GM23338 (cell line): ENCODE data around the gene VSIR. TPM values are rescaled to one million over a fixed set of nuclear protein-coding genes. Genes with fewer than 3 reads are reported as not detected.

Experiments
- ATAC-seq: fragments of 200-7000 bp; cut with Tn5 transposase; 3 replicates; pipeline ENCODE4 v1.9.1; 2020
- DNase-seq: peaks from one replicate; pipeline ENCODE4 v3.0.0-alpha.2; 2015; ENCODE audit warnings: low spot score
- H2AFZ ChIP-seq: fragments of 200-600 bp; sonication (generic); 2 replicates; pipeline ENCODE4 v1.8.0; 2016; ENCODE audit warnings: antibody characterized with exemption, mild to moderate bottlenecking, moderate library complexity
- H3F3A ChIP-seq: fragments of 200-600 bp; sonication (generic); replicated peaks from 2 replicates; pipeline ENCODE4 v1.8.0; 2017; ENCODE audit warnings: antibody characterized with exemption, mixed run types, low read depth
- H3K27ac ChIP-seq: fragments of 200-600 bp; sonication (generic); 2 replicates; pipeline ENCODE4 v1.6.1; 2016; ENCODE audit warnings: low read depth
- H3K27me3 ChIP-seq: fragments of 200-600 bp; sonication (generic); 2 replicates; pipeline ENCODE4 v1.8.0; 2016; ENCODE audit warnings: mild to moderate bottlenecking, mixed run types, moderate library complexity; ENCODE audit not compliant: insufficient read depth
- H3K36me3 ChIP-seq: fragments of 200-600 bp; sonication (generic); 2 replicates; pipeline ENCODE4 v1.8.0; 2016; ENCODE audit warnings: mild to moderate bottlenecking; ENCODE audit not compliant: insufficient read depth
- H3K4me1 ChIP-seq: fragments of 200-600 bp; sonication (generic); 2 replicates; pipeline ENCODE4 v1.8.0; 2016; ENCODE audit warnings: mild to moderate bottlenecking, moderate library complexity; ENCODE audit not compliant: insufficient read depth
- H3K4me2 ChIP-seq: fragments of 200-600 bp; sonication (generic); 2 replicates; pipeline ENCODE4 v1.7.1; 2017; ENCODE audit warnings: mixed run types
- H3K4me3 ChIP-seq: fragments of 200-600 bp; sonication (generic); 2 replicates; pipeline ENCODE4 v1.6.1; 2016; ENCODE audit warnings: mixed run types
- H3K79me2 ChIP-seq: fragments of 200-600 bp; sonication (generic); replicated peaks from 2 replicates; pipeline ENCODE4 v1.8.0; 2017; ENCODE audit warnings: mild to moderate bottlenecking; ENCODE audit not compliant: insufficient read depth
- H3K9me2 ChIP-seq: fragments of 200-600 bp; sonication (generic); 2 replicates; pipeline ENCODE4 v1.8.0; 2017; ENCODE audit not compliant: insufficient read depth
- H4K20me1 ChIP-seq: fragments of 200-600 bp; sonication (generic); replicated peaks from 2 replicates; pipeline ENCODE4 v1.8.0; 2017; ENCODE audit warnings: mild to moderate bottlenecking; ENCODE audit not compliant: insufficient read depth
- H3K27ac Mint-ChIP-seq: 2 replicates; pipeline ENCODE4 v1.8.0; 2020; ENCODE audit warnings: inconsistent platforms, mild to moderate bottlenecking, moderate library complexity, mixed read lengths
- H3K27me3 Mint-ChIP-seq: 3 replicates; pipeline ENCODE4 v1.8.0; 2022; ENCODE audit warnings: low read depth, mild to moderate bottlenecking, moderate library complexity, mixed read lengths, inconsistent platforms; ENCODE audit not compliant: insufficient read depth, poor library complexity
- H3K36me3 Mint-ChIP-seq: 3 replicates; pipeline ENCODE4 v1.8.0; 2021; ENCODE audit warnings: low read depth, mild to moderate bottlenecking, inconsistent platforms, moderate library complexity, mixed read lengths
- H3K4me1 Mint-ChIP-seq: 3 replicates; pipeline ENCODE4 v1.8.0; 2020; ENCODE audit warnings: mild to moderate bottlenecking, inconsistent platforms, mixed read lengths
- H3K4me3 Mint-ChIP-seq: 3 replicates; pipeline ENCODE4 v1.8.0; 2021; ENCODE audit warnings: moderate library complexity, mild to moderate bottlenecking, inconsistent platforms, mixed read lengths
- H3K9me3 Mint-ChIP-seq: 3 replicates; pipeline ENCODE4 v1.8.0; 2020; ENCODE audit warnings: moderate library complexity, mild to moderate bottlenecking, inconsistent platforms, mixed read lengths
- CTCF ChIP-seq, 2 experiments: fragments of 200-600 bp in 1 of 2; sonication (generic) in 1 of 2; conservative IDR thresholded peaks; 2 replicates each; pipeline versions ENCODE4 v1.5.1 to v1.6.1; 2016 to 2017; ENCODE audit warnings: antibody characterized with exemption in 2 of 2, low read depth in 2 of 2, mild to moderate bottlenecking in 2 of 2, moderate library complexity in 1 of 2
- EZH2phosphoT487 ChIP-seq: fragments of 200-600 bp; sonication (generic); IDR thresholded peaks from one replicate; pipeline ENCODE4 v1.8.1; 2018; ENCODE audit warnings: antibody characterized with exemption; ENCODE audit not compliant: unreplicated experiment
- STAT1 ChIP-seq: IDR thresholded peaks from one replicate; pipeline ENCODE4 v1.6.1; 2016; ENCODE audit warnings: antibody characterized with exemption; ENCODE audit not compliant: unreplicated experiment
- ZNF114 ChIP-seq: fragments of 250-450 bp; sonication (Bioruptor Pico); IDR thresholded peaks from 2 replicates; pipeline ENCODE4 v1.5.0; 2020; ENCODE audit warnings: mild to moderate bottlenecking, moderate library complexity
- ZNF462 ChIP-seq: fragments of 250-450 bp; sonication (Bioruptor Pico); IDR thresholded peaks from 2 replicates; pipeline ENCODE4 v1.5.0; 2020; ENCODE audit warnings: mild to moderate bottlenecking, moderate library complexity
- polyA plus RNA-seq: library from polyadenylated mRNA; unstranded; fragments of >200 nt; fragmentation: Nextera tagmentation; extraction: Ambion mirVana; gene quantifications from 2 replicates; pipeline ENCODE4 v1.2.1, GENCODE V29; 2016
- total RNA-seq: library from RNA; depleted of rRNA; stranded (reverse); fragments of >200 nt; shearing (Covaris generic); gene quantifications from 2 replicates; pipeline ENCODE4 v1.2.3, GENCODE V29; 2014
- TF ChIP-seq, protein P1 (sequence below): IDR thresholded peaks from 2 replicates; pipeline ENCODE4 v1.6.1; 2016; ENCODE audit warnings: antibody characterized with exemption

Gene VSIR
- total and polyA plus RNA-seq, 2 experiments from 2014 or later: 0.10 to 0.74 TPM

GRCh38 chr10:71724539-71724938 is 48.8 kb downstream of the VSIR start:
- no peak overlapping the region for H3K4me3 ChIP-seq
- no peaks in the 10 kb centered on the region for H3K79me2 ChIP-seq
- H3K4me1 Mint-ChIP-seq: peaks cover 12% of the 10 kb centered on the region
- no peak for DNase-seq
- no peaks in the 10 kb centered on the region for H3K27me3 ChIP-seq
- no peak for ATAC-seq
- H3F3A ChIP-seq: no peaks in the 10 kb centered on the region
- no peak overlapping the region for H3K27ac Mint-ChIP-seq
- no peaks in the 10 kb centered on the region for H4K20me1 ChIP-seq
- H3K36me3 Mint-ChIP-seq: no peaks in the 10 kb centered on the region
- no peaks in the 10 kb centered on the region for H3K36me3 ChIP-seq
- H3K4me3 Mint-ChIP-seq: no peak overlapping the region
- H3K9me3 Mint-ChIP-seq: no peaks in the 10 kb centered on the region
- H2AFZ ChIP-seq: no peak overlapping the region
- peaks cover 22% of the 10 kb centered on the region for H3K27me3 Mint-ChIP-seq
- no peak overlapping the region for H3K4me2 ChIP-seq
- TF ChIP-seq EZH2phosphoT487: no peak
- no peak for TF ChIP-seq CTCF (conservative IDR thresholded peaks at IDR 0.05; ENCODE audit: low read depth in 2 of 2)
- no peak for TF ChIP-seq ZNF114
- TF ChIP-seq, protein P1, sequence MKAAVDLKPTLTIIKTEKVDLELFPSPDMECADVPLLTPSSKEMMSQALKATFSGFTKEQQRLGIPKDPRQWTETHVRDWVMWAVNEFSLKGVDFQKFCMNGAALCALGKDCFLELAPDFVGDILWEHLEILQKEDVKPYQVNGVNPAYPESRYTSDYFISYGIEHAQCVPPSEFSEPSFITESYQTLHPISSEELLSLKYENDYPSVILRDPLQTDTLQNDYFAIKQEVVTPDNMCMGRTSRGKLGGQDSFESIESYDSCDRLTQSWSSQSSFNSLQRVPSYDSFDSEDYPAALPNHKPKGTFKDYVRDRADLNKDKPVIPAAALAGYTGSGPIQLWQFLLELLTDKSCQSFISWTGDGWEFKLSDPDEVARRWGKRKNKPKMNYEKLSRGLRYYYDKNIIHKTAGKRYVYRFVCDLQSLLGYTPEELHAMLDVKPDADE: no peak
- no peak for TF ChIP-seq ZNF462
- TF ChIP-seq STAT1: no peak
- H3K9me2 ChIP-seq: no peaks in the 10 kb centered on the region
- H3K4me1 ChIP-seq: no peaks in the 10 kb centered on the region
- H3K27ac ChIP-seq: no peak overlapping the region
